GM18858 (cell line): ENCODE data around the gene ANKRD13A.
"Not testable (repeated sequence)": the region's sequence is repeated elsewhere in the genome, so short reads cannot be mapped to it uniquely, and the experiment has no call there.

Experiments
- ATAC-seq: cut with Tn5 transposase; IDR thresholded peaks from one replicate; pipeline ENCODE4 v1.9.1; 2021; ENCODE audit not compliant: unreplicated experiment

ANKRD13A gene

DNA sequence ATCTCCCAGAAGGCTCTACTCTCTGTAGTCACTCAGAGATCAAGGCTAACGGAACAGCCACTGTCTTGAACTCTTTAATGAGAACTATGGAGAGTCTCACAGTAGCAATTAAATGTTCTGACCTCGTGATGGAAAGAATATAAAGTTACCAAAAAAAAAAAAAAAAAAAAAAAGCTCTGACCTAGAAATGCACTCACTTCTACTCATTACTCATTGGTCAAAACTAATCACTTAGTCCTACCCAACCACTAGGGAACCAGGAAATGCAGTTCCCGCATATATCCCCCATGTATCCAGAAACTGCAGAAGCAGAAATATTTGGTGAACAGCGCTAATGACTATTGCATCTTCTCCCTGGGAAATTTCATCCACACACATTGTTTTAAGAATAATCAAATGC lies 78.6 kb downstream of the ANKRD13A start:
- ATAC-seq: no peak

DNA sequence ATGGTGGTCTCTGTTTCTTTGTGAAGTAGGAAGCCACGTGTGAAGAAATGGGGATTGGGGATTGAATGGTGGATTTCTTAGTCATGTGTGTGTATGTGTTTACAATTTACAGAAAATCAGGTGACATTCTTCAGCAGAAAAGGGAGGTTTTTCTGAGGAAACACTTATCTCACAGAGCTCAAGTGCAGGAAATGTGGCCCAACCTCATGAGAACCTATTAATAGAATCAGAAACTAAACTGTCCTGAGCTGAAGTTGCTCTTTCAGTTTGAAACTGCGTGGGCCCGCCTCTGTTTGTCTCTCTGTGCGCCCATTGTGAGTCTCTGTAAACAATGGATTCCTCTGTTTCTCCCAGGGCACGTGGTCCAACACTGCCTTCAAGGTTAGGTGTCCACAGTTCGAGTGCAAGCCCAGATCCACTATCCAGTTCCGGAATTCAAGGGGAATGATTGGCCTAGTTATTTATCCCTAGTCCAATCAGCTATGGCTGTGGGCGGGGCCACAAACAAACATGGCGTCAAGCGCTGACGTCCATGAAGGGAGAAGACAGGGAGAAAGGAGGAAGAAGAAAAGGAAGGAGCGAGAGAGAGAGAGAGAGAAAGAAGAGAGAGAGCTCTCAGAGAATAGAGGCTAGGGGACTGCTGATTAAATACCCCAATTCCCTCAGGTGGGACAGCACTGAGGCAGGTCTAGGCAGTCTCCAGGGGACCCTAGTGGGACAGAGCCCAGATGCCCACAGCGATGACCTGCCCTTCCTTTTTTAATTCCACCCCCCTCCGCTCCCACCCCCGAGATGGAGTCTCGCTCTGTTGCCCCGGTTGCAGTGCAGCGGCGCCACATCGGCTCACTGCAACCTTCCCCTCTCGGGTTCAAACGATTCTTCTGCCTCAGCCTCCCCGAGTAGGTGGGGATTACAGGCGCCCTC lies 80.5 kb downstream of the ANKRD13A start:
- peak; percentile 58 for ATAC-seq

DNA sequence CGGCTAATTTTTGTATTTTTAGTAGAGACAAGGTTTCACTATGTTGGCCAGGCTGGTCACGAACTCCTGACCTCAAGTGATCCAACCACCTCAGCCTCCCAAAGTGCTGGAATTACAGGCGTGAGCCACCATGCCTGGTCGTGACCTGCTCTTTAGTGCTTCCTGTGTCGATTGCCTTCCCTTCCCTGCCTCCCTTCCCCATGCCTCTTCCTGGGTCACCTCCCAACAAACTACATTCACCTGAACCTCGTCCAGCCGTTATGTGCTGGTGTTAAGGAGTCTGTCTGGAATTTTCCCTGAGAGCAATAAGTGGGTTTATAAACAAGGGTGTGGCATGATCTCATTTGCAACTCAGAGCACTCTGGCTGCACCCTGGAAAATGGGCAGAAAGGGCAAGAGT lies 81.2 kb downstream of the ANKRD13A start:
- no peak for ATAC-seq

DNA sequence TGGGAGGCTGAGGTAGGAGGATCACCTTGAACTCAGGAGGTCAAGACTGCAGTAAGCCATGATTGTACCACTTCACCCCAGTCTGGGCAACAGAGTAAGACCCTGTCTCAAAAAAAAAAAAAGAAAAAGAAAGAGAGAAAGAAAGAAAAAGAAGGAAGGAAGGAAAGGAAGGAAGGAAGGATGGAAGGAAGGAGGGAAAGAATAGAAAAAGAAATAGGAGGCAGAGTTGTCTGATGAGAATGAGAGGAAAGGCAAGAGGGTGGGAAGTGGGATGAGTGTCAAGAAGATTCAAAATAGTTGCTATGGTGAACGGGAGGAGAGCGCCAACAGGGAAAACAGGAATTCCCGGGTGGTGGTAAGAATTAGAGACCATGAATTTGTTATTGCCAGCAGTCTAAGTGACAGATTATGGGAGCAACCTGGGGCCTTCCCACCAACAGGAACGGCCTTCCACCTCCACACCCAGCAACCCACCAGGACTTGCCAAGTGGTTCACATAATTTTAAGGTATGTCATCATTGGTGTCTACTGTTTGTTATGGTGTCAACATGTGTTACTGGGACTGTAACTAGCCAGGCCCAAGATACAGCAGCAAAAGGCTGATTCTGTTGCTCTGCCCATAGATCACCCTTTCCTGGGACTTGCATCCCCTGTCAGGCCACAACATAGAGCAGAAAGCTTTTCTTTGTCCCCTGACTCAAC lies 85.2 kb downstream of the ANKRD13A start:
- no peak for ATAC-seq

DNA sequence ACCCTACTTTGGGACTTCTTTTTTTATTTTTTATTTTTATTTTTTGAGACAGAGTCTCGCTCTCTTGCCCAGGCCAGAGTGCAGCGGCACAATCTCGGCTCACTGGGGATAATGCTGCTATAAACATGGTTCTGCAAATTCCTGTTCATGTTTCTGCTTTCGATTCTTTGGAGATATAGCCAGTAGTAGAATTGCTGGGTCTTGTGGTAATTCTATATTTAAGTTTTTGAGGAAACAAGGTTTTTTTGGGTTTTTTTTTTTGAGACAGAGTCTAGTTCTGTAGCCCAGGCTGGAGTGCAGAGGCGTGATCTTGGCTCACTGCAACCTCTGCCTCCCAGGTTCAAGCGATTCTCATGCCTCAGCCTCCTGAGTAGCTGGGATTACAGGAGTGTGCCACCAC lies 89.0 kb downstream of the ANKRD13A start:
- ATAC-seq: not testable (repeated sequence)

DNA sequence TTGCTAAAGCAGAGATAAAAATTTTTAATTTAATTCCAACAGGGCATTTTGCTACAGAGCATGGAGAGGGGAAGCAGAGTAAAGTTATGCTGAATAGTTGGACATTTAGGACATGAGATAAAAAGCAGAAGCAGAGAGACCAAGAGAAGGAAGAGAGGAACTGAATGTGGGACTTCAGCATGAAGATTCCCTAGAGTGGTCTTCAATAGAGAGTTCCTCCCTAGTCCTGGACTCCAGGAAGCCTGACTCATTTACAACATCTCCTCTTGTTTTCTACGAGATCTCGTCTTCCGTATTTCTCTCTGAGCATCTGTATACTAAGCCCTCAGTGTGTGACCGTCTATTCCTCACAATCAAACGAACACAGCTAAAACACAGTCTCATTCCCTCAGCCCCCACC lies 89.7 kb downstream of the ANKRD13A start:
- no peak for ATAC-seq
